HL-60 (cell line): Measurements from ENCODE around the gene CHST4.
"Not testable (repeated sequence)": the region's sequence is repeated elsewhere in the genome, so short reads cannot be mapped to it uniquely, and the experiment has no call there.

Experiments
- DNase-seq, 2 experiments: peaks; one replicate each; pipeline ENCODE4 v3.0.0-alpha.2; 2010 to 2020; ENCODE audit warnings: low read depth in 1 of 2, low spot score in 1 of 2
- H3K27ac ChIP-seq: fragments of 250-450 bp; sonication (Bioruptor Pico); replicated peaks from 2 replicates; pipeline ENCODE4 v1.5.1; 2020; ENCODE audit warnings: mild to moderate bottlenecking, moderate library complexity
- H3K27me3 ChIP-seq: fragments of 250-450 bp; sonication (Bioruptor Pico); 2 replicates; pipeline ENCODE4 v1.5.1; 2021; ENCODE audit warnings: mild to moderate bottlenecking, moderate library complexity; ENCODE audit not compliant: insufficient read depth, poor library complexity, severe bottlenecking
- H3K4me3 ChIP-seq: replicated peaks from 2 replicates; pipeline ENCODE4 v1.5.1; 2011; ENCODE audit warnings: mild to moderate bottlenecking, control low read depth, low read length; ENCODE audit not compliant: insufficient read depth
- GABPA ChIP-seq: IDR thresholded peaks from 2 replicates; pipeline ENCODE4 v1.6.1; 2012; ENCODE audit warnings: low read depth
- POLR2AphosphoS5 ChIP-seq: IDR thresholded peaks from 2 replicates; pipeline ENCODE4 v1.6.1; 2012; ENCODE audit warnings: low read depth
- SPI1 ChIP-seq: IDR thresholded peaks from 2 replicates; pipeline ENCODE4 v1.6.1; 2012; ENCODE audit warnings: low read depth, mild to moderate bottlenecking, borderline replicate concordance
- TF ChIP-seq, protein P1 (sequence below): IDR thresholded peaks from one replicate; pipeline ENCODE4 v1.5.1; 2011; ENCODE audit warnings: low read length, control low read depth, inconsistent platforms; ENCODE audit not compliant: insufficient read depth
- TF ChIP-seq, protein P2 (sequence below): IDR thresholded peaks from 2 replicates; pipeline ENCODE4 v1.6.1; 2012; ENCODE audit warnings: low read depth; ENCODE audit not compliant: insufficient replicate concordance

Gene CHST4

DNA sequence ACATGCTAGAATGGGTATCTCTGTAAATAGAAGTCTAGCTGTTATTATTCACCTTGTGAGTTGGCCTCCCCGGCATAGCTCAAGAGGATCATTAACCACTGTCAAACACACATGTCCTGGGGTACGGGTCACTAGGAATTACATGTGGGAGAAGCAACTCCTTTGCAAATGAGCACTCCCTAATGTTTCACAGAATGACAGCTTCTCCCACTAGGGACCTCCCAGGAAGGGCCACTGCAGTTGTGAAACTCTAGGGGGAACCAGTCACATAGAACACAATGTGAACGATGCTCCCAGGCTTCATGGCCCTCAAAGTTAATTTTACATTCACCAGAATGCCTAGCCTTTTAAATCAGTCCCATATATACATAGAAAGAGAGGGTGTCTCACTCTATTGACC is 24.7 kb upstream of the CHST4 start:
- TF ChIP-seq GABPA = no peak
- TF ChIP-seq POLR2AphosphoS5 = no peak
- no peak for TF ChIP-seq SPI1
- TF ChIP-seq, protein P1, sequence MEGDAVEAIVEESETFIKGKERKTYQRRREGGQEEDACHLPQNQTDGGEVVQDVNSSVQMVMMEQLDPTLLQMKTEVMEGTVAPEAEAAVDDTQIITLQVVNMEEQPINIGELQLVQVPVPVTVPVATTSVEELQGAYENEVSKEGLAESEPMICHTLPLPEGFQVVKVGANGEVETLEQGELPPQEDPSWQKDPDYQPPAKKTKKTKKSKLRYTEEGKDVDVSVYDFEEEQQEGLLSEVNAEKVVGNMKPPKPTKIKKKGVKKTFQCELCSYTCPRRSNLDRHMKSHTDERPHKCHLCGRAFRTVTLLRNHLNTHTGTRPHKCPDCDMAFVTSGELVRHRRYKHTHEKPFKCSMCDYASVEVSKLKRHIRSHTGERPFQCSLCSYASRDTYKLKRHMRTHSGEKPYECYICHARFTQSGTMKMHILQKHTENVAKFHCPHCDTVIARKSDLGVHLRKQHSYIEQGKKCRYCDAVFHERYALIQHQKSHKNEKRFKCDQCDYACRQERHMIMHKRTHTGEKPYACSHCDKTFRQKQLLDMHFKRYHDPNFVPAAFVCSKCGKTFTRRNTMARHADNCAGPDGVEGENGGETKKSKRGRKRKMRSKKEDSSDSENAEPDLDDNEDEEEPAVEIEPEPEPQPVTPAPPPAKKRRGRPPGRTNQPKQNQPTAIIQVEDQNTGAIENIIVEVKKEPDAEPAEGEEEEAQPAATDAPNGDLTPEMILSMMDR = no peak
- TF ChIP-seq, protein P2, sequence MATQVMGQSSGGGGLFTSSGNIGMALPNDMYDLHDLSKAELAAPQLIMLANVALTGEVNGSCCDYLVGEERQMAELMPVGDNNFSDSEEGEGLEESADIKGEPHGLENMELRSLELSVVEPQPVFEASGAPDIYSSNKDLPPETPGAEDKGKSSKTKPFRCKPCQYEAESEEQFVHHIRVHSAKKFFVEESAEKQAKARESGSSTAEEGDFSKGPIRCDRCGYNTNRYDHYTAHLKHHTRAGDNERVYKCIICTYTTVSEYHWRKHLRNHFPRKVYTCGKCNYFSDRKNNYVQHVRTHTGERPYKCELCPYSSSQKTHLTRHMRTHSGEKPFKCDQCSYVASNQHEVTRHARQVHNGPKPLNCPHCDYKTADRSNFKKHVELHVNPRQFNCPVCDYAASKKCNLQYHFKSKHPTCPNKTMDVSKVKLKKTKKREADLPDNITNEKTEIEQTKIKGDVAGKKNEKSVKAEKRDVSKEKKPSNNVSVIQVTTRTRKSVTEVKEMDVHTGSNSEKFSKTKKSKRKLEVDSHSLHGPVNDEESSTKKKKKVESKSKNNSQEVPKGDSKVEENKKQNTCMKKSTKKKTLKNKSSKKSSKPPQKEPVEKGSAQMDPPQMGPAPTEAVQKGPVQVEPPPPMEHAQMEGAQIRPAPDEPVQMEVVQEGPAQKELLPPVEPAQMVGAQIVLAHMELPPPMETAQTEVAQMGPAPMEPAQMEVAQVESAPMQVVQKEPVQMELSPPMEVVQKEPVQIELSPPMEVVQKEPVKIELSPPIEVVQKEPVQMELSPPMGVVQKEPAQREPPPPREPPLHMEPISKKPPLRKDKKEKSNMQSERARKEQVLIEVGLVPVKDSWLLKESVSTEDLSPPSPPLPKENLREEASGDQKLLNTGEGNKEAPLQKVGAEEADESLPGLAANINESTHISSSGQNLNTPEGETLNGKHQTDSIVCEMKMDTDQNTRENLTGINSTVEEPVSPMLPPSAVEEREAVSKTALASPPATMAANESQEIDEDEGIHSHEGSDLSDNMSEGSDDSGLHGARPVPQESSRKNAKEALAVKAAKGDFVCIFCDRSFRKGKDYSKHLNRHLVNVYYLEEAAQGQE = no peak

DNA sequence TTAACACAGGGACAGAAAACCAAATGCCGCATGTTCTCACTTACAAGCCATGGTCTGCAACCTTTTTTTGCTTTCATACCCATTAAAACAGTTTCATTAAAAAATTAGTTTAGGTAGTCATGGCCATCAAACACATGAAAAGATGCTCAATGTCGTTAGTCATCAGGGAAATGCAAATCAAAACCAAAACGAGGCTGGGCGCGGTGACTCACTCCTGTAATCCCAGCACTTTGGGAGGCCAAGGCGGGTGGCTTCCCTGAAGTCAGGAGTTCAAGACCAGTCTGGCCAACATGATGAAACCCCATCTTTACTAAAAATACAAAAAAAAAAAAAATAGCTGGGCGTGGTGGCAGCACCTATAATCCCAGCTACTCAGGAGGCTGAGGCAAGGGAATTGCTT is 22.2 kb upstream of the CHST4 start:
- H3K4me3 ChIP-seq, H3K27me3 ChIP-seq, DNase-seq: not testable (repeated sequence)

More for the DNA sequence above, 24.7 kb upstream of the CHST4 start:
- no peaks in the 10 kb centered on the region for H3K27me3 ChIP-seq
- DNase-seq = no peak
- no peak overlapping the region for H3K27ac ChIP-seq
- no peak overlapping the region for H3K4me3 ChIP-seq

DNA sequence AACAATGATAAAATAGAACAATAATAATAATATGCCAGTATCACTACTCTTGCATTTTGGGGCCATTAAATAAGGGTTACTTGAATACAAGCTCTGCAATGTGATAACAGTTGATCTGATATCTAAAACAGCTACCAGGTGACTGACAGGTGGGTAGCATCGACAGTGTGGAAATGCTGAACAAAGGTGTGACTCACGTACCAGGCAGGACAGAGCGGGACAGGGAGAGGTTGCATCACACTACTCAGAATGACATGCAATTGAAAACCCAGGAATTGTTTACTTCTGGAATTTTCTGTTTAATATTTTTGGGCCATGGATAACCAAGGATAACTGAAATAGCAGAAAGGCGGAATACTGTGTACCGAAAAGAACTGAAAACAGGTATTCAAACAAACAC is 21.3 kb upstream of the CHST4 start:
- DNase-seq = no peak

More for the DNA sequence above, 22.2 kb upstream of the CHST4 start:
- not testable (repeated sequence) for H3K27ac ChIP-seq

DNA sequence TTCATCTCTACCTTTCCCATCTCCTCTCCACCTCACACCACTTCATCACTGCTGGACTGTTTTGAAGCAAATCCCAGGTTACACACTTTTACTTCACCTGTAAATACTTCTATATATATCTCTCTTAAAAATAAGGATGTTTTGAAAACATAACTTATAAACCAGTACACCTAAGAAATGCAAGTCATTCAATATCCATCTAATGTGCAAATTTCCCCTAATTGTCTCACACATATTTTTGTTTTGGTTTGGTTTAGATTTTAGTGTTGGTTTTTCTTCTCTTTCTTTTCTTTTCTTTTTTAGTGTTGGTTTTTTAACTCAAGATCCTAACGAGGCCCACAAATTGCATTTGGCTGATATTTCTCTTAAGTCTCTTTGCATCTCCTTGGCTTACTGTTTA is 19.2 kb upstream of the CHST4 start:
- Histone ChIP-seq H3K27me3 (peaks cover 7% of the 10 kb centered on the region), H3K27ac (no peak overlapping the region), H3K4me3 (no peak overlapping the region)
- TF ChIP-seq, protein P1 = no peak
- TF ChIP-seq SPI1 = no peak
- TF ChIP-seq GABPA = no peak
- TF ChIP-seq POLR2AphosphoS5 = no peak
- TF ChIP-seq, protein P2 = no peak
- DNase-seq = no peak

More for the DNA sequence above, 21.3 kb upstream of the CHST4 start:
- H3K4me3 ChIP-seq = no peak overlapping the region
- peaks cover 7% of the 10 kb centered on the region for H3K27me3 ChIP-seq
- no peak for TF ChIP-seq POLR2AphosphoS5
- no peak for TF ChIP-seq GABPA
- no peak overlapping the region for H3K27ac ChIP-seq

DNA sequence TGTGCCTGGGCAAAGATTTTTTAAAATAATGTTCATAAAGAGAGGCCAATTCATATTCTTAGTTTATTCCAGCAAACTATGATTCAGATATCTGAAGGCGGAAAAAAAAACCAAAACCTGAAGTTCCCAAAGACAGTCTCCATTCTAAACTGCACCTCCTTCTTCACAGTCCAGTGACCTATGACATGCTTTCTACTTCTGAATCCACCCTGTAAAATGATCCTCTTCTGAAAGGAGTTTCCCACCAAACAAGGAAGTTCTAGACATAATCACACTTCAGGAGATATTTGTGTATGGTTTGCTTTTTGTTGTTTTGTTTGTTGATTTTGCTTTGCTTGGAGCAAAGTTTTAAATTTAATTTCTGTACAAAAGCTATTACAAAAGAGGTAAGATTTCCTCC is 12.9 kb upstream of the CHST4 start:
- Histone ChIP-seq H3K27me3 (peaks cover 7% of the 10 kb centered on the region), H3K27ac (no peak overlapping the region), H3K4me3 (no peak overlapping the region)
- DNase-seq = no peak
- TF ChIP-seq SPI1 (no peak), POLR2AphosphoS5 (no peak), GABPA (no peak)
- TF ChIP-seq, protein P2 = no peak
- TF ChIP-seq, protein P1 = no peak
